ENCODE measurements around the gene LRRC7. TPM values are rescaled to one million over a fixed set of nuclear protein-coding genes. Genes with fewer than 3 reads are reported as not detected.
A peak's percentile ranks its signal among the peaks of the same experiment; 100 is the strongest.

LRRC7 gene
- total RNA-seq, 1 donor from 2014 or later = 0.08 TPM

DNA sequence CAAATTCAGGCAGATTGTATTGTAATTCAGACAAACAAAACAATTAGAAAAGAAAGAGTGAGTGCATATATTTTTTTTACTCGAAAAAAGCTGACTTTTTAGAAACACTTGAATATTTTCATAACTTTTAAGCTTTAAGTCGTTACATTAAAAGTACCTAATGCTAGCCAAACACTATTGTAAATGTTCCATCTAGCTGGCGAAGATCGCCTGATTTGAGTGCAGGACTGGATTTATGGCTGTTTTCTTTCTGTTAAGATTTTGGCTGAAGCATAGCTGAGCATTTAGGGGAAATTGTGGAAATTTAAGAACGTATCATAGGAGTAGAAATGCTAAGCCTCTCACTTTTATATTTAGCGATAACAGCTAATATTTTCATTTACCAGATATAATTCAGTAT is 24.6 kb downstream of the LRRC7 start:
- no peak for ATAC-seq

GRCh38 chr1:69595486-69595885 is 27.8 kb downstream of the LRRC7 start:
- ATAC-seq = no peak

DNA sequence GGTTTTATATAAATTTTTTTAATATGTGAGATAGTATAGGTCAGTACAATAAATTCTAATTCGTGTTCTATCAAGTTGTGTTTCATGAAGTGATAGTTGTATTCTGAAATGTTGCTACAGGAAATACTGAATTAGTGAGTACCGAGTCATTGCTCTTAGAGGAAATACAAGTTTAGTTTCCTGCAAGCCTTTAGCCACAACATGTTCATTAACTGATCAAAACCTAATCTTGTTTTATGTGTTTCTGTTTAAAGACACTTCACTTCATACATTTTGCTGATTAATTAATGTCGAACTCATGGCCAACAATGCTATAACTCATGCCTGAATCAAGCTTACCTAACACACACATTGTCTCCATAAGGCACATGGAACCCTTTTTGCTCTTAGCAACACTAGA is 43.6 kb downstream of the LRRC7 start:
- peak; percentile 36 for ATAC-seq

DNA sequence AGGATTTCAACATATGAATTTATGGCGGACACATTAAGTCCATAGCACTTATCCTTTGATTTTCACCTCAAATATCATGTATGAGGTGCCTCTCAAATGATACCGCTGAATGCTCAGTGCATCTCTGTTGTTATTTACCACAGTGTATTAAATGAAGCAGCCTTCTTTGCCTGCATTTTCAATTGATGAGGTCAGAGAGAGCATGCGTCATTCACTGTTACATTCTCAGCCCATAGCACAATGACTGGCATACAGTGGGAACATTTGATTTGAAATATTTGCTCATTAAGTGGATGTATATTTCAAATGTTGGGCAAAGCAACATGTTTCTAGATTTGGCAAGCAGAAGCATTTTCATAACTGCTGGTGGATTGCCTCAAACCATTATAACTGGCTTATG is 45.7 kb downstream of the LRRC7 start:
- ATAC-seq = no peak

GRCh38 chr1:69638673-69639072 is 71.0 kb downstream of the LRRC7 start:
- ATAC-seq = no peak

DNA sequence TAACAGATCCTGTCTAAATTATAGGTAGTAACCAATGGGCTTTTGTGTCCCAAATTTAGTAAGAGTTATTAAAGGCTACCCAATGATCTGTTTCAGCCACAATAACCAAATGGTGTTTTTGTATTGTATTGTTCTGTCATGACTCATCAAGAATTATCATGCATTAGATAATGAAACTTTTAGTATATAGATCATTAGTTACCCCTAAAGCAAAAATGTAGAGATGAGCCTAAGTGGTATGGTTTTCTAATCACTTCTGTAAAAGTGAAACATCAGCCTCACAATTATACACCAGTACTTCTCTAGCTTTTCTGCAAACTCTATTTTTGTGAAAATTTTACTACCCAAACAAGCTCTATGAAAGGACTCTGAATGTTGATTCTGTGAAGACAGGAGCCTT is 71.4 kb downstream of the LRRC7 start:
- ATAC-seq = no peak

DNA sequence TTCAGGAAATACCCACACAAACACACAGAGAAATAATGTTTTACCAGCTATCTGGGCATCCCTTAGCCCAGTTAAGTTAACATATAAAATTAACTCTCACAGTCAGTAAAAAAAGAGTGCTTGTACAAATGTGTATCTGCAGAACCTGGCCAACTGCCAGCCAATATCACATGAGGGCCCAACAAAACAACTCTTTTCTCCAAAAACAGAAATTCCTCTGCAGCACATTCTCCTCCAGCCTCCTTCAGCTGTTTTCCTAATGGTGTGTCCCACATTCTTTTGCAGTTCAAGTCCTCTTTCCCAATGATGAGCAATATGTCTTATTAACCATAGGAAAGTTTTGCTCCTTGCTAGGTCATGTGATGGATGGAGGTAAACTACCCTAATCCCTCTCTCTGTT is 75.5 kb downstream of the LRRC7 start:
- ATAC-seq = no peak

DNA sequence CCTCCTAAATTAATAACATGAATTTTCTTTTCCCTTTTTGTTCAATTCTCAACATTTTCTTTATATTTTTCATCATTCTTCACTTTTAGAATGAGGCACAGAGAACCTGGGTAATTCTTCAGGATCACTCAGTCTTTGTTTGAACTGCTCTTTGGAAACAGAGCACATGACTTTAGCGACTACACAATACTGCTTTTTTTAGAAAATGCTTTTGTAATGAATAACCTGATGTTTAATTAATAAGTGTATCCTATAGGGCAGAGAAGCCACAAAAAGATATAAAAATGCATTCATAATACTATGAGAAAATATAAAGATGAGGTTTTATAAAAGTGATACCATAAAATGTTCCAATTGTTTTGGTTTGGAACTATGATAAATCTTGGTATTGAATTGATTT is 77.8 kb downstream of the LRRC7 start:
- ATAC-seq = no peak

DNA sequence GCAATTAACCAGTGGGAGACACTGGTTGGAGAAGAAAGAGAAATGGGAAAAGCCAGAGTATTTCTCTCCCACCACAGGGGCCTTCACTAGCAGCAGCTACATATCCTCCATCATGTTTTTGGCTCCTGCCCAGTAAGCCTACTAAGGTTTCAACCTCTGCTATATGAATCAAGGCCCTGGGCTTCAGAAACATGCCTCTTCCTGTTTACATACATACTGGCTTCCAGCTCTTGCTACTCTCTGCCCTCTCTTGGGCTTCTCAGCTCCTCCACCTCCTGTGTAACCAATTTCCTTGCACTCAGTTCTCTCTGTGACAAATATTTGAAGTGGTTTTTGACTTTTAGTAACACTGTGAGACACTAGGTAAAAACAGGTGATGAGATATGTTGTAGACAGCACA is 80.8 kb downstream of the LRRC7 start:
- ATAC-seq = no peak

- ATAC-seq = no peak
Observed at GRCh38 chr1:69649383-69649990, 81.8 kb downstream of the LRRC7 start.

GRCh38 chr1:69650779-69651178 is 83.1 kb downstream of the LRRC7 start:
- ATAC-seq = no peak

DNA sequence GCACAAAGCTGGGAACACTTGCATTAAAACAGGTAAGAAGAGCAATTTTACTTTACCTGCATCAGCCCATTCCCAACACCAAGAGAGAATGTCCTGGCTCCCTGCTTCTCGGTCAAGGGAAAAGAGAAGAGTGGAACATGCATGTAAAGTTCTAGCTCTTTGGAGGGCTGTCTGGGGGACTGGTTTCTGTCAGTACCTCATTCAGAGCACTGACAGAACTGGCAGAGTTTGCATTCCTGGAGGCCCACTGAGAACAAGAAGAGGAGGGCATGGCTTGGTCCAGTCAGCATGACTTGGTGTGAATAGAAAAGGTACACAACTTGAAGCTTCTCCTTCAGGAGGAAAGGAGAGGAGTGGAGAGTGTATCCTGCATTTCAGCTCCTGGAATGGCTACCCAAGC is 83.9 kb downstream of the LRRC7 start:
- ATAC-seq = no peak

- no peak for ATAC-seq
Observed at GRCh38 chr1:69657971-69658370, 90.2 kb downstream of the LRRC7 start.

GRCh38 chr1:69661686-69662085 is 94.0 kb downstream of the LRRC7 start:
- no peak for ATAC-seq

- no peak for ATAC-seq
Observed at GRCh38 chr1:69662321-69662720, 94.6 kb downstream of the LRRC7 start.

DNA sequence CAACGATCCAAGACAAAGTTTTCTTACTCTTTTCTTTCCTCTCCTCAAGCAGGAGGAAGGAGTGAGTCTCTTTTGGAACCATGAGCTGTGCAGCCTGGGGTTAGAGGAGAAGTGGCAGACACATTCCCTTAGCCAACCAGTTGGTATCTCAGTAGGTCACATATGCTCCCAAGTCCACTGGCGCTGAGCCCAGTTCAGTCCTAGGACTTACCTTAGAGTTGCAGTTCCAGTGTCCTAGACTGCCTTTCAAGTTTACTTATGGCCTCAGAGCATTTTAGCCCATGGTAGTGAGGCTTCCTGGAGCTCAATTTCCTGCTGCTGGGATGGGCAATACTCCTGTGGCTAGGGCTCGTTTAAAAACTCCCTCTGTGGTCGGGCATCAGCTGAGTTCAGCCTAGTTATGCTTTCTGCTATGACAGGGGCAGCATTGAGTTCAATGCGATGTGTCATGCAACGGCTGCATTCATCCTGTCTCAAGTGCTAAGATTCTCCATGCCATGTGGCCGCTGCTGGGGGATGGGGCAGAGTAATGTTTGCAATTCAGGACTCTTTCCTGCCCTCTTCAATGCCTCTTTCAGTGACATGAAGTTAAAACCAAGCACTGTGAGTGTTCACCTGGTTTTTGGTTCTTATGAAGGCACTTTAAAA is 103.8 kb downstream of the LRRC7 start:
- no peak for ATAC-seq

DNA sequence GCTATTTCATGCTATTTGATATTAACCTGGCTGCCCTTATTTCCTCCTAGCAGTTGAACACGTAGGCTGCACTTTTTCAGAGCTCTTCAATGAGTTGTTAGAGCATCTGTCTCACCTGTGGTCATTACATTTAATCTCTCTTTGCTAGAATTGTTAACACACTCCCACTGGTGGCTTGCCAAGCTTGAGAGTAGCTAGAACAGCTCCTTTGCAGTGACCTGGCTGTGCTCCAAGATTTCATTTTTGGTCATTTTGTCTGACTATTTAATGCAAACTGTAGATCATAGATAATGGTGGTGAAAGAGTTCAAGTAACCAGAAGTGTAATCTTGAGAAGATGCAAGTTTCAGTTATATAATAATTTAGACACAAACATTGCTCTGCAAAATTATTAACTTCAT is 105.6 kb downstream of the LRRC7 start:
- no peak for ATAC-seq

DNA sequence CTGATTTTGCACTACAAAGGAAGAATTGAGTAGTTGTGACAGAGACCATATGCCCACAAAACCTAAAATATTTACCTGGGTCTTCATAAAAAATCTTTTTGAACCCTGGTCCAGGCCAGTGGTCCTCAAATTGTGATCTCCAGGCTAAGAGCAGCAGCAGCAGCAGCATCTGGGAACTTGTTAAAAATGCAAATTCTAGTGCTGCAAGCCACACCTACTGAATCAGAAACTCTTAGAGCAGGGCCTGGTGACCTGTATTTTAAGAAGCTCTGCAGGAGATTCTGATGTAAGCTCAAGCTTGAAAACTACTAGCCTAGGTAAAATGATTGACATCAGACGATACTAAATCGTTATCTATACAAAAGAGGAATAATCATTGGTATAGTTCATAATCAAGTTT is 112.2 kb downstream of the LRRC7 start:
- ATAC-seq = no peak

GRCh38 chr1:69686367-69686984 is 118.8 kb downstream of the LRRC7 start:
- ATAC-seq = no peak

DNA sequence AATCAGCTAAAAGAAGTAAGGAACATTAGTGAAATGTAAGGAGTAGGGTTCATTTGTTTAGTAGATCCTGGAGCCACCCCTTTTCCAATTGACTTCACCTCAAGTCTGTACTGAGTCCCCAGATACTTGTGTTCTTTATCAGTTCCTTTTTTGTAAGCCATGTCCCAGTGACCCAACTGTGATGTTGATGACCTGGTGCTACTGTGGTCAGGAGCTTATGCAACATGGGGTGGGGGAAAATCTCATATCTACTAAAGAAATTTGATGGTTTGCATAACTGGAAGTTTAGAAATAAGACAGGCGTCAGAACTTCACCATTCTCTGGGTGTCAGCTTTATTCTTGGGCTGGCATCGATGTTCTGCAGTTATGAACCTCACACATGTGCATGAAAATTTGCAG is 120.5 kb downstream of the LRRC7 start:
- no peak for ATAC-seq

DNA sequence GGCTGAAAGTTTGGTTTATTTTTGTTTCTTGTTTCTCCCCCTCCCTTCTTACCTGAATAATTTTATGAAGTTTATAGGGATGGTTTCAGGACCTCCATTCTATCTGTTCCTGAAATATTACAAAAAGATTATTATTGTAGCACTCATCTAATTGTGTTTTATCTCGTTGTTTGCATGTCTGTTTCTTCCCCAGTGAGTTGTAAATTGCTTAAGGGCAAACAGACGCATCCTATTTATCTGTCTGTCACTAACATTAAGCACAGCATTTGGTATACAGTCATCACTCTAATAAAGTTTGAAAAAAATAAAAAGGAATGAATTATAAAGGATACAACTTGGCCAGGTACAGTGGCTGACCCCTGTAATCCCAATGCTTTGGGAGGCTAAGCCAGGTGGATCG is 123.5 kb downstream of the LRRC7 start:
- ATAC-seq = no peak

DNA sequence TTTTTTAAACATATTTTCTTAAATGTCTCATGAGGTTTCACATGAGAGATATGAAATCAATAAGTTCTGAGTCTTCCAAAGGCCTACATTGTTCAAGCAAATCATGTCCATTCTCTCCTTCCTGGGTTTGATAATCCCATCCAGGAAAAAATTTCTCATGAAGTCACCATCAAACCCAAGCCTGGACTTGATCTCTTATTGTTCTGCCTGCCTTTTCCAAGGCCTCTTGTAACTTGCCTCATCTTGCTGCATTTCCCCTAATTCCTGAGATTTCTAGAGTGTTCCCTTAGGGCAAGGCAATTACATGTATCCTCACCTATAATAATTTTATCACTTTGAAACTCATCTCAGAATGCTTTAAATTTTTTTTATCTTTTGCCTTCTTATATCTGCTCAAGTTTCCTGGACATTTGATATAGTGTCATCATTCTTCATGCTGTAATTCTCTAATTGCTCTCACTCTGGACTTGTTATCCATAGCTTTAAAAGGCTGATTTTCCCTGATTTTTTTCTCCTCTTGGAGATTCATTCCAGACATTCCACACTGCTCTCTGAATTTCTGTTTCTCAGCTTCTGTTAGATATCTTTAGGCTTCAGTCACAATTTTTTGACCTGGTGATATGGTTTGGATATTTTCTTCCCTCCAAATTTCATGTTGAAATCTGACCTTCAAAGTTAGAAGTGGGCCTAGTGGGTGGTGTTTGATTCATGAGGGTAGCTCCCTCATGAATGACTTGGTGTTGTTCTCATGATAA is 126.4 kb downstream of the LRRC7 start:
- ATAC-seq = no peak

GRCh38 chr1:69697340-69697739 is 129.6 kb downstream of the LRRC7 start:
- ATAC-seq = no peak

GRCh38 chr1:69700770-69701169 is 133.0 kb downstream of the LRRC7 start:
- ATAC-seq = no peak
